ENCODE measurements around the gene SAMHD1.
A peak's percentile ranks its signal among the peaks of the same experiment; 100 is the strongest.

SAMHD1 gene

GRCh38 chr20:36860339-36860738 lies 91.2 kb downstream of the SAMHD1 start:
- H3K9me3 ChIP-seq (ENCODE audit: control insufficient read depth in 5 of 5, low read length in 5 of 5): no peaks in the 10 kb centered on the region
- peaks cover 0 to 3% (median 0%) of the 10 kb centered on the region in 5 donors for H3K27me3 ChIP-seq (ENCODE audit: control insufficient read depth in 5 of 5, insufficient read depth in 4 of 5, low read length in 5 of 5)
- H3K9ac ChIP-seq (ENCODE audit: low read length in 5 of 5): peak overlapping the region in 1 of 5 donors; percentile 20
- H3K4me1 ChIP-seq (ENCODE audit: control insufficient read depth in 5 of 5, insufficient read depth in 5 of 5, low read length in 5 of 5): peaks cover 34 to 77% (median 48%) of the 10 kb centered on the region in 5 donors
- peak overlapping the region in 1 of 5 donors; percentile 8 for H3K4me3 ChIP-seq (ENCODE audit: low read depth in 1 of 5, low read length in 5 of 5)
- no peak overlapping the region for H3K27ac ChIP-seq (ENCODE audit: low read depth, low read length)
- peaks cover 0 to 14% (median 6%) of the 10 kb centered on the region in 5 donors for H3K36me3 ChIP-seq (ENCODE audit: control insufficient read depth in 5 of 5, insufficient read depth in 5 of 5, low read length in 5 of 5)

- Histone ChIP-seq H3K27me3 (ENCODE audit: control insufficient read depth in 5 of 5, insufficient read depth in 4 of 5, low read length in 5 of 5) (peaks cover 0 to 3% (median 0%) of the 10 kb centered on the region in 5 donors), H3K4me3 (ENCODE audit: low read depth in 1 of 5, low read length in 5 of 5) (no peak overlapping the region), H3K27ac (ENCODE audit: low read depth, low read length) (peak overlapping the region; percentile 6), H3K9ac (ENCODE audit: low read length in 5 of 5) (peak overlapping the region in 1 of 5 donors; percentile 20), H3K4me1 (ENCODE audit: control insufficient read depth in 5 of 5, insufficient read depth in 5 of 5, low read length in 5 of 5) (peaks cover 35 to 82% (median 53%) of the 10 kb centered on the region in 5 donors), H3K9me3 (ENCODE audit: control insufficient read depth in 5 of 5, low read length in 5 of 5) (no peaks in the 10 kb centered on the region), H3K36me3 (ENCODE audit: control insufficient read depth in 5 of 5, insufficient read depth in 5 of 5, low read length in 5 of 5) (peaks cover 0 to 14% (median 6%) of the 10 kb centered on the region in 5 donors)
These were observed 91.7 kb downstream of the SAMHD1 start for GRCh38 chr20:36859700-36860330.

- no peaks in the 10 kb centered on the region for H3K9me3 ChIP-seq (ENCODE audit: control insufficient read depth in 5 of 5, low read length in 5 of 5)
These were observed 92.3 kb downstream of the SAMHD1 start for GRCh38 chr20:36859282-36859555.

DNA sequence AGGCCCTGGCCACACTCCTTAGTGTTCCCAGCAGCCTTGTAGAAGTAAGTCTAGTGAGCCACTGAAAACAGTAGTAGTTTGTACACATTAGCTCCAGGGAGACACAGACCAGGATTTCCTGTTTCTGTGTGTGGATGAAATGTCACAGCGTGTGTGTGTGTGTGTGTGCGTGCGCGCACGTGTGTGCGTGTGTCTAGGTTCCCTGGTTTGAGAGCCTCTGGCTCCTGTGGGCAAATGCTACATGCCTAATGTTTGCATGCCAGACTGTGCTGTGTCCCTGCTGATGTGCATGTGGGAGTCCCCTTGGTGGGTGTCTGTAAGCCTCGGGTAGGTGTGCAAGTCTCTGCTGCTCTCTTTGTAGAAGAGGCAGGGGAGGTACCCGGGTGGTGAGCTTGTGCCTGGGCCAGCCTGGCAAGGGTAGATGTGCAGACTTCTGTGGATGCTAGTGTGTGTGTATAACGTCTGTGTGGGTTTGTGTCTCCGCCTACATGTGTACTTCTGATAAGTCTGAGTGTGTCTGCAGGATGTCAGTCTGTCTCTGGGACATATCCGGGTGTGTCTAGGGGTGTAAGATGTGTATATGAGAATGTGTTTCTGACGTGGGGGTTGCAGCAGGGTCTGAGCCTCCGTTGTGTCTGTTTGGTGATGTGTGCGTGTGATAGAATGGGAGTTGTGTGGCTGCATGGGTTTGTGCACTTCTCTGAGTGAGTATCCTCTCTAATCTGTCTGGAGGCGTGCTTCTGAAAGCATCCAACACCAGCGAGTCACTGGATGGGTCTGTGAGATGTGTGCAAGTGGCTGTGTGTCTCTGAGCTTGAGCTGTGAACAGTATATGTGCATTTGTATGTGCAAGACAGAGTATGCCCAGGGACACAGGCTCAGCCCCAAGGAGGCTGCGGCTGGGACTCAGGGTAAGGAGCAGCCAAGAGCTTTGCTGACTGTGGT lies 94.5 kb downstream of the SAMHD1 start:
- Histone ChIP-seq H3K4me1 (ENCODE audit: control insufficient read depth in 5 of 5, insufficient read depth in 5 of 5, low read length in 5 of 5) (peaks cover 38 to 96% (median 65%) of the 10 kb centered on the region in 5 donors), H3K4me3 (ENCODE audit: low read depth in 1 of 5, low read length in 5 of 5) (no peak overlapping the region), H3K27me3 (ENCODE audit: control insufficient read depth in 5 of 5, insufficient read depth in 4 of 5, low read length in 5 of 5) (peaks cover 0 to 2% (median 0%) of the 10 kb centered on the region in 5 donors), H3K27ac (ENCODE audit: low read depth, low read length) (peak overlapping the region; percentile 16), H3K9me3 (ENCODE audit: control insufficient read depth in 5 of 5, low read length in 5 of 5) (no peaks in the 10 kb centered on the region), H3K9ac (ENCODE audit: low read length in 5 of 5) (no peak overlapping the region), H3K36me3 (ENCODE audit: control insufficient read depth in 5 of 5, insufficient read depth in 5 of 5, low read length in 5 of 5) (peaks cover 0 to 14% (median 9%) of the 10 kb centered on the region in 5 donors)

More at GRCh38 chr20:36859282-36859555, 92.3 kb downstream of the SAMHD1 start:
- Histone ChIP-seq H3K36me3 (ENCODE audit: control insufficient read depth in 5 of 5, insufficient read depth in 5 of 5, low read length in 5 of 5) (peaks cover 0 to 14% (median 6%) of the 10 kb centered on the region in 5 donors), H3K9ac (ENCODE audit: low read length in 5 of 5) (no peak overlapping the region), H3K4me3 (ENCODE audit: low read depth in 1 of 5, low read length in 5 of 5) (no peak overlapping the region), H3K27ac (ENCODE audit: low read depth, low read length) (peak overlapping the region; percentile 6), H3K27me3 (ENCODE audit: control insufficient read depth in 5 of 5, insufficient read depth in 4 of 5, low read length in 5 of 5) (peaks cover 0 to 3% (median 0%) of the 10 kb centered on the region in 5 donors), H3K4me1 (ENCODE audit: control insufficient read depth in 5 of 5, insufficient read depth in 5 of 5, low read length in 5 of 5) (peaks cover 35 to 84% (median 58%) of the 10 kb centered on the region in 5 donors)

- peak overlapping the region; percentile 16 for H3K27ac ChIP-seq (ENCODE audit: low read depth, low read length)
- peak overlapping the region in 2 of 5 donors; percentile 2 to 13 for H3K4me3 ChIP-seq (ENCODE audit: low read depth in 1 of 5, low read length in 5 of 5)
- H3K27me3 ChIP-seq (ENCODE audit: control insufficient read depth in 5 of 5, insufficient read depth in 4 of 5, low read length in 5 of 5): no peaks in the 10 kb centered on the region
- H3K9me3 ChIP-seq (ENCODE audit: control insufficient read depth in 5 of 5, low read length in 5 of 5): no peaks in the 10 kb centered on the region
- peaks cover 0 to 14% (median 9%) of the 10 kb centered on the region in 5 donors for H3K36me3 ChIP-seq (ENCODE audit: control insufficient read depth in 5 of 5, insufficient read depth in 5 of 5, low read length in 5 of 5)
- H3K9ac ChIP-seq (ENCODE audit: low read length in 5 of 5): peak overlapping the region in 1 of 5 donors; percentile 42
- peaks cover 30 to 92% (median 61%) of the 10 kb centered on the region in 5 donors for H3K4me1 ChIP-seq (ENCODE audit: control insufficient read depth in 5 of 5, insufficient read depth in 5 of 5, low read length in 5 of 5)
These were observed 95.3 kb downstream of the SAMHD1 start for GRCh38 chr20:36856195-36856594.

GRCh38 chr20:36855241-36855657 lies 96.3 kb downstream of the SAMHD1 start:
- H3K9ac ChIP-seq (ENCODE audit: low read length in 5 of 5): peak overlapping the region in 1 of 5 donors; percentile 59
- H3K27me3 ChIP-seq (ENCODE audit: control insufficient read depth in 5 of 5, insufficient read depth in 4 of 5, low read length in 5 of 5): no peaks in the 10 kb centered on the region
- peaks cover 29 to 85% (median 51%) of the 10 kb centered on the region in 5 donors for H3K4me1 ChIP-seq (ENCODE audit: control insufficient read depth in 5 of 5, insufficient read depth in 5 of 5, low read length in 5 of 5)
- H3K4me3 ChIP-seq (ENCODE audit: low read depth in 1 of 5, low read length in 5 of 5): peak overlapping the region in 1 of 5 donors; percentile 23
- H3K9me3 ChIP-seq (ENCODE audit: control insufficient read depth in 5 of 5, low read length in 5 of 5): peaks cover 0 to 3% (median 2%) of the 10 kb centered on the region in 5 donors
- H3K27ac ChIP-seq (ENCODE audit: low read depth, low read length): peak overlapping the region; percentile 54
- peaks cover 0 to 9% (median 2%) of the 10 kb centered on the region in 5 donors for H3K36me3 ChIP-seq (ENCODE audit: control insufficient read depth in 5 of 5, insufficient read depth in 5 of 5, low read length in 5 of 5)

GRCh38 chr20:36854348-36855240 lies 96.9 kb downstream of the SAMHD1 start:
- Histone ChIP-seq H3K27ac (ENCODE audit: low read depth, low read length) (peak overlapping the region; percentile 54), H3K9me3 (ENCODE audit: control insufficient read depth in 5 of 5, low read length in 5 of 5) (peaks cover 0 to 3% (median 2%) of the 10 kb centered on the region in 5 donors), H3K4me3 (ENCODE audit: low read depth in 1 of 5, low read length in 5 of 5) (no peak overlapping the region), H3K9ac (ENCODE audit: low read length in 5 of 5) (peak overlapping the region in 1 of 5 donors; percentile 59), H3K36me3 (ENCODE audit: control insufficient read depth in 5 of 5, insufficient read depth in 5 of 5, low read length in 5 of 5) (peaks cover 0 to 9% (median 2%) of the 10 kb centered on the region in 5 donors), H3K27me3 (ENCODE audit: control insufficient read depth in 5 of 5, insufficient read depth in 4 of 5, low read length in 5 of 5) (no peaks in the 10 kb centered on the region), H3K4me1 (ENCODE audit: control insufficient read depth in 5 of 5, insufficient read depth in 5 of 5, low read length in 5 of 5) (peaks cover 26 to 81% (median 50%) of the 10 kb centered on the region in 5 donors)

- H3K27ac ChIP-seq (ENCODE audit: low read depth, low read length): peak overlapping the region; percentile 60
- H3K9ac ChIP-seq (ENCODE audit: low read length in 5 of 5): peak overlapping the region in 3 of 5 donors; percentile 4 to 48 (median 27)
- H3K4me3 ChIP-seq (ENCODE audit: low read depth in 1 of 5, low read length in 5 of 5): no peak overlapping the region
- H3K36me3 ChIP-seq (ENCODE audit: control insufficient read depth in 5 of 5, insufficient read depth in 5 of 5, low read length in 5 of 5): peaks cover 0 to 3% (median 0%) of the 10 kb centered on the region in 5 donors
- H3K9me3 ChIP-seq (ENCODE audit: control insufficient read depth in 5 of 5, low read length in 5 of 5): peaks cover 0 to 3% (median 2%) of the 10 kb centered on the region in 5 donors
- no peaks in the 10 kb centered on the region for H3K27me3 ChIP-seq (ENCODE audit: control insufficient read depth in 5 of 5, insufficient read depth in 4 of 5, low read length in 5 of 5)
- H3K4me1 ChIP-seq (ENCODE audit: control insufficient read depth in 5 of 5, insufficient read depth in 5 of 5, low read length in 5 of 5): peaks cover 24 to 81% (median 65%) of the 10 kb centered on the region in 5 donors
These were observed 99.3 kb downstream of the SAMHD1 start for GRCh38 chr20:36852187-36852586.

DNA sequence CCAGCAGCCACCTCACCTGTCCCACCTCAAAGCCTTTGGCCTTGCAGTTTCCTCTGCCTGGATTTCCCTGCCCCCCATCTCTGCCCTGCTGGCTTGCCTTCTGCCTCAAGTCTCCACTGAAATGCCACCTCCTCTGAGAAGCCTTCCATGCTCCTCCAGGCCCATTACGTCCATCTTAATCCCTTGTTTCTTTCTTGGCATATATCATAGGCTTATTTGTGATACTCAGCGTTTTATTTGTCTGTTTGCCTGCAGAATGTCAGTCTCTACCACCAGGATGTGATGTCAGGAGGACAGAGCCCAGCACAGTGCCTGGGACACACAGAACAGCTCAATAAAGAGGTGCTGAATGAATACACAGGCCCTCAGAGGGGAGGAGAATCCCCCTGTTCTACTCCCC lies 100.0 kb downstream of the SAMHD1 start:
- H3K4me1 ChIP-seq (ENCODE audit: control insufficient read depth in 5 of 5, insufficient read depth in 5 of 5, low read length in 5 of 5): peaks cover 22 to 81% (median 65%) of the 10 kb centered on the region in 5 donors

More for the DNA sequence above, 100.0 kb downstream of the SAMHD1 start:
- peaks cover 0 to 3% (median 0%) of the 10 kb centered on the region in 5 donors for H3K36me3 ChIP-seq (ENCODE audit: control insufficient read depth in 5 of 5, insufficient read depth in 5 of 5, low read length in 5 of 5)
- peak overlapping the region; percentile 60 for H3K27ac ChIP-seq (ENCODE audit: low read depth, low read length)
- H3K9me3 ChIP-seq (ENCODE audit: control insufficient read depth in 5 of 5, low read length in 5 of 5): peaks cover 0 to 3% (median 2%) of the 10 kb centered on the region in 5 donors
- no peaks in the 10 kb centered on the region for H3K27me3 ChIP-seq (ENCODE audit: control insufficient read depth in 5 of 5, insufficient read depth in 4 of 5, low read length in 5 of 5)
- peak overlapping the region in 2 of 5 donors; percentile 27 to 48 for H3K9ac ChIP-seq (ENCODE audit: low read length in 5 of 5)
- no peak overlapping the region for H3K4me3 ChIP-seq (ENCODE audit: low read depth in 1 of 5, low read length in 5 of 5)
